Measurements from ENCODE around the gene ASB9.

GRCh38 chrX:15244421-15244820, 25.5 kb downstream of the ASB9 start:
- TF ChIP-seq CTCF (conservative IDR thresholded peaks at IDR 0.05; ENCODE audit: low read length) (no peak), EZH2phosphoT487 (IDR thresholded peaks at IDR 0.05; ENCODE audit: borderline replicate concordance, low read depth, low read length) (no peak)
